ENCODE data around the gene S100PBP.

GRCh38 chr1:32870615-32871363 lies 53.3 kb downstream of the S100PBP start, which contains the start of gene FNDC5:
- TF ChIP-seq POLR2A (IDR thresholded peaks at IDR 0.05), result no peak
- TF ChIP-seq EP300 (IDR thresholded peaks at IDR 0.05), result no peak
- no peak for TF ChIP-seq POLR2AphosphoS5 (IDR thresholded peaks at IDR 0.05)
- no peak for TF ChIP-seq CTCF (IDR thresholded peaks at IDR 0.05)

Data from stomach (tissue), 4 donors.